Stimulated activated CD4-positive, alpha-beta T cell treated with anti-CD3 and anti-CD28 coated beads, Interleukin-2, amount 100 ng/mL, for 4 hours (primary cell): Measurements from ENCODE around the gene USF3.

Experiments
- DNase-seq: peaks from one replicate; pipeline ENCODE4 v3.0.0-alpha.2; 2020; ENCODE audit warnings: low read depth

USF3 gene

DNA sequence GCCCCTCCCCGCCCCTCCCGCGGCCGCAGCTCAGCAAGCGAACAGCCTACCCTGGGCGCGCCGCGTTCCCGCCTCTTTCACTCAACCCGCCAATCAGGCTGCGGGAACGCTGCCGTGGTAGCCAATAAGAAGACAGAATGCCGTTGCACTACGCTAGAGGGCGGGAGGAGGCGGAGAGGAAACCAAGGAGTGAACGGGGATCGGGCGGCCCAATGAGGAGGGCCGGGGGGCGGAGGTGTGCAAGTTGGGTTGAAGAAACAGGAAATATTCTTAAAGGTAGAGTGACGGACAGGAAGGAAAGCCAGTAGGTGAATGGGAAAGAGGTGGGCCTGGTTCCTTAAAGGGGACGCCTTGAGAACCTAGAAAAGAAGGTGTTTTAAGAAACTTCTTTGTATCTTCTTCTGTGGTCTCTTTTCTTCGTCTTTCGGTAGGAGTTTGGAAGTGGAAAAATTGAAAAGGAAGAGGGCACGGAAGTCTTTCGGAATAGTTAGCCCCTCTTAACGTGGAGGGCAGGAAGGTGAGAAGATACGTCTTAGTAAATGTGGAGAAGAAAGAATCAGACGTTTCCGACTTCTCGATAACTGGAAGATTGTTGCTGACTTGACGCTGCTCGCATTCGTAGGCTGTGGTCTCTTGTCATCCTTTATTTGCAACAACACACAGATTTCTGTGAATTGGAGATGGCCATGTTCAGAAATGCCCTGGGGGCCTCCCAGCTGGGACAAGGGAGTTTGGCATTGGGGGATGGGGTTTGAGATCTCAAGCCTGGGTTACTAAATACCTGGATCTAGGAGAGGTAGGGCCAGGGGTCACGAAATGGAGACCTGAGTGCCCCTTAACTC lies 437 bp upstream of the USF3 start:
- peak; percentile 99 for DNase-seq

DNA sequence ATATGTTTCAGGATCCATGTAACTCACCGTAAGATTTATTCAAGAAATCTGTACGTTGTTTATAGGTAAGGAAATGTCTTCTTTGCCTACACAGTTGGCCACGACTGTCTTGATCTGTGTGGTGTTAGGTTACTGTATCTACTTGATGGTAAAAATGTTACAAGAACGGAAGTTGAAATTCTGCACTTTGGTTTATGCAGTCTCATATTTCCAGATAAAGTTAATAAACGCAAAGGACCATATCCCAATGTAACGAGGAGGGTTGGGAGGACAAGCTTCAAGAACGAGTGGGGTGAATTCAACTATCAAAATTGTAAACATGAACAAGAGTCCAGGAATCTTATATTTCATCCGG lies 1.0 kb downstream of the USF3 start:
- DNase-seq = no peak

DNA sequence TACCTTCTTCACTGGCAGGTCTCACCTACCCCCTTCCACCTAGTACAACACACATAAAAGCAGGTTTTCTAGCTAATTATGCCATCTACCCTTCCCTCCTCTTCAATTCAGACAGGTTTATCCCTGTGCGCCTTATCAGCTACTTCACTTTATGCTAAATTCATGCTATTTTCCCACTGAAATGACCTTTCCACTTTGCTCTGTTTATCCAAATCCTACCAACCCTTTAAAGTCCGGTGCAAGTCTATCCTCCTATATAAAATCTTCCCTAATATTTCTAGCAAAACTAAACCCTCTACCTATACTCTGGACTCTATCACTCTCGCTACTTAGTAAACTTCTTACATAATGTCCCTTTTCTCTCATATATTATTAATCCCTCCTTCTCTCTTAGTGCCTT lies 6.0 kb downstream of the USF3 start:
- no peak for DNase-seq

DNA sequence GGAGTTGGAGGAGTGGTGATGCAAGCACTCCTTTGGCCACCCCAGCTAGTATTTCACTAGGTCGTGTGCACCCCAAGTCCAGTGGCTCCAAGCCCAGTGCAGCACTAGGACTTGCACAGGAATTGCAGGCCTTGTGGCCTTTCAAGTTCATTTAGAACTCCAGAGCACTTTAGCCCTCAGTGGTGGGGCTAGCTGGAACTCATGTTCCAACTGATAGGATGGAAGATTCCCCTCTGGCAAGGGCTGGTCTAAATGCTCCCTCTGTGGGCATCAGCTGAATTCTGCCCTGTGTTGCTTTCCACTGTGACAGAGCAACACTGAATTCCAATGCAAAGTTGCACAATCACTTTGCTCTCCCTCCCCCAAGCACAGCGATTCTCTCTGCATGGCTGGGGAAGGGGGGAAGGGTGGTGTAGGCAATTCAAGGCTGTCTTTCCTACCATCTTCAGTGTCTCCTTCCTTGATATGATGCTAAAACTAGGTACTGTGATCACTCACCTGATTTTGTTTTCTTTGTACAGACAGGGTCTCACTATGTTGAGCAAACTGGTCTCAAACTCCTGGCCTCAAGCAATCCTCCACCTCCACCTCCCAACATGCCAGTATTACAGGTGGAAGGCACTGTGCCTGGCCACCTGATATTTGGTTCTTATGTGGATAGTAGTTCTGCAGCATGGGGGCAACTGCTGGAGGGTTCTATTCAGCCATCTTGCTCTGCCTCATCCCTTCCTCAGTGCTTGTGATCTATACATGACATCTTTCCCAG lies 10.3 kb downstream of the USF3 start:
- DNase-seq = no peak

DNA sequence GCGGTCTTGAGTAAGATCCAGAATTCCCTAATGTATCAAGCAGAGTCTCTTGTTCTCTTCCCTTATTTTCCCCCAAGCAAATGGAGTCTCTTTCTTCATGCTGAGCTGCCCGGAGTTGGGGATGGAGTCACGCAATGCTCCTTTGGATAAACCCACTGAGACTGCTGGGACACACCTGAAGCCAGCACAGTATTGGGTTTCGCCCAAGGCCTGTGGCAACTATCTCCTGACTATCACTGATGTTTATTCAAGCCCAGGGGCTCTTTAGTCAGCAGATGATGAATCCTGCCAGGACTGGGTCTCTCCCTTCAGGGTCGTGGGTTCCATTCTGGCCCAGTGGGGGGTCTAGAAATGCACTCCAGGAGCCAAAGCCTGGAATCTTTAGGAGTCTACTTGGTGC lies 11.3 kb downstream of the USF3 start:
- no peak for DNase-seq

DNA sequence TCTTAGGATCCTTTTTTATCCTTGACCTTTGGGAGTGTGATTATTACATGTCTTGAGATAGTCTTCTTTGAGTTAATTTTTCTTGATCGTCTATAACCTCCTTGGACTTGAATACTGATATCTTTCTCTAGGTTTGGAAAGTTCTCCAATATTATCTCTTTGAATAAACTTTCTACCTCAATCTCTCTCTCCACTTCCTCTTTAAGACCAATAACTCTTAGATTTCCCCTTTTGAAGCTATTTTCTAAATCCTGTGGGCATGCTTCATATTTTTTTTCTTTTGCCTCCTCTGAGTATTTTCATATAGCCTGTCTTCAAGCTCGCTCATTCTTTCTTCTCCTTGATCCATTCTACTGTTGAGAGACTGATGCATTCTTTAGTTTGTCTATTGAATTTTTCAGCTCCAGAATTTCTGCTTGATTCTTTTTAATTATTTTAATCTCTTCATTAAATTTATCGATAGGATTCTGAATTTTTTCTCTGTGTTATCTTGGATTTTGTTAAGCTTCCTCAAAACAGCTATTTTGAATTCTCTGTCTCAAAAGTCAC lies 12.1 kb downstream of the USF3 start:
- DNase-seq = no peak

DNA sequence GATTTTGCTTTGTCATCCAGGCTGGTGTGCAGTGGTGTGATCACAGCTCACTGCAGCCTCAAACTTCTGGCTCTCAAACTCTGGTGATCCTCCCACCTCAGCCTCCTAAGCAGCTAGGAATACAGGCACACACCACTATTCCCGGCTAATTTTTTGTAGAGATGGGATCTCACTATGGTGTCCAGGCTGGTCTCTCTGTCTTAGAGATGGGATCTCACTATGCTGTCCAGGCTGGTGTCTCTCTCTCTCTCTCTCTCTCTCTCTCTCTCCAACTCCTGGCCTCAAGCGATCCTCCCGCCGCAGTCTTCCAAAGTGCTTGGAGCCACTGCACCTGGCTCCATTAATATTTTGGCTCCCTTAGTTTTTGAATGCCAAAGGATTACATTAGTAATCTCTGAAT lies 17.7 kb downstream of the USF3 start:
- no peak for DNase-seq

DNA sequence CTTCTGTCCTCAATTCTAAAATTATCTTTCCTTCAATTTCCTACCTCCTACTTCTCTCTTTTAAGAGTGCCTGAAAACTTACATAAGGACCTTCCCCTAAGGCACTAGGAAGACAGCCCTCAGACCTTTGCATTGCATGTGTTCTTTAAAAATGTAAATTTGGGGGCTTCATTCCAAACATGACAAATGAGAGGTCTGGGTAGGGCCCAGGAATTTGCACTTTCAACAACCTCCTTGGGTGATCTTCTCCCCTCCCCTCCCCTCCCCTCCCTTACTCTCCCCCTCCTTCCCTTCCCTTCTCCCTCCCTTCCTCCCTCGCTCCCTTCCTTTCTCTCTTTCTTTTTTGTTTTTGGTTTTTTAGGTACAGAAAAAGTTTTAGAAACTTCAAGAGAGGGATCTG lies 18.7 kb downstream of the USF3 start:
- no peak for DNase-seq

DNA sequence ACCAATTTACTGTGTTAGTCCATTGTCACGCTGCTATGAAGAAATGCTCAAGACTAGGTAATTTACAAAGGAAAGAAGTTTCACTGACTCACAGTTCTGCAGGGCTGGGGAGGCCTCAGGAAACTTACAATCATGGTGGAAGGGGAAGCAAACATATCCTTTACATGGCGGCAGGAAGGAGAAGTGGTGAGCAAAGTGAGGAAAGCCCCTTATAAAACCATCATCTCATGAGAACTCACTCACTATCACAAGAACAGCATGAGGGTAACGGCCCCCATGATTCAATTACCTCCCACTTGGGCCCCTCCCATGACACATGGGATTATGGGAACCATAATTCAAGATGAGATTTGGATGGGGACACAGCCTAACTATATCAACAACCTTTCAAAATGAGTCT lies 20.2 kb downstream of the USF3 start:
- no peak for DNase-seq

DNA sequence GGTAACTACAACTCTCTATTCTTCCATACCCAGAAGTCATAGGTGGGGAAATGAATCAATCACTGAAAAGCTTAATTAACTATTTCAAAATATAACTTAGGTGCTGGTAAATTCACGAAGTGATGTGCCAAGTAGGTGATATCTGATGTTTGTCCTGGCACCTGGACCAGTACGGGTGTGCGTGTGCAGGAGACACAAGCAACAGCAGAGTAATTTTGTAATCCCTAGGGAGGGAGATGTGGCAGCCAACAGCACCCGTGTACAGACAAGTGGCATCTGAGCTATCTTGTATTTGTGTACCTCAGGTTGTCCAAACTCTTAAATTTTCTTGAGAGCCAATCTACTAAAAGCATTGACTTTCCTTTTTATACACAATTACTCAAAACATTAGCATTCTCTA lies 22.8 kb downstream of the USF3 start:
- no peak for DNase-seq

DNA sequence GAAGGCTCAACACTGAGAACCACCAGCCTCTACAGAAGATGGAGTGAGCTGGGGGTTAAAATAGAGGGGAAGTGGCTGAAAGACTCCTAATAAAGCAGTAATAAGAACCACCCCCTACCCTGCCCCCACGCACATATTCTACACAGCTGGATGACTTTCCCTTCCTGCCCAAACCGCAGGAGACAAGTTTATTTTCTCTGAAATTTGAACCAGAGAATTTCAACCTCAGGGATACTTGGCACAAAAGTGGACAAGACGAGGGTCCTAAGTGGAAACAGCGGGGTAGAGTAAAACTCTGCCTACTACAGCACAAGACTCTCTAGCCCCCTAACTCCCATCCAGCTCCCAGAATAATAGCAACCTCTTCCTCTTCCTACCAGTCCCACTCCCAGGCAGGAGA lies 28.4 kb downstream of the USF3 start:
- DNase-seq = no peak

DNA sequence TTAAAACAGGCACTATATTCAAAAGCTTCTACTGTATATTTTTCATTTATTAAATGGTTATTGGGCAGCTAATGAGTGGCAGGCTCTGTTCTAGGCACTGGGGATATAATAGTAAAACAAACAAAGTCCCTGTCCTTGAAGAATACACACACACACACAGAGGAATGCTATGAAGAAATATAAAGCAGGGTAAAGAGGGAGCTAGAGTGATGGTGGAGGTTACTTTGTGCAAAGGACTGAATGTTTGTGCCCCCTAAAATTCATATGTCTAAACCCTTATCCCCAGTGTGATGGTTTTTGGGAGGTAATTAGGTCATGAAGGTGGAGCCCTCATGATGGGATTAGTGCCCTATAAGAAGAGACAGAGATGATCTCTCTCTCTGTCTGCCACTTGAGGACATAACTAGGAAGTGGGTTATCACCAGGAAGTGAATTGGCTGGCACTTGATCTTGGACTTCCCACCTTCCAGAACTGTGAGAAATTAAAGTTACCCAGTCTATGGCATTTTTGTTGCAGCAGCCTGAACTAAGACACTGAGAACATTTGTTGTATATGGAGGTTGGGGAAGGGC lies 31.8 kb downstream of the USF3 start:
- no peak for DNase-seq

DNA sequence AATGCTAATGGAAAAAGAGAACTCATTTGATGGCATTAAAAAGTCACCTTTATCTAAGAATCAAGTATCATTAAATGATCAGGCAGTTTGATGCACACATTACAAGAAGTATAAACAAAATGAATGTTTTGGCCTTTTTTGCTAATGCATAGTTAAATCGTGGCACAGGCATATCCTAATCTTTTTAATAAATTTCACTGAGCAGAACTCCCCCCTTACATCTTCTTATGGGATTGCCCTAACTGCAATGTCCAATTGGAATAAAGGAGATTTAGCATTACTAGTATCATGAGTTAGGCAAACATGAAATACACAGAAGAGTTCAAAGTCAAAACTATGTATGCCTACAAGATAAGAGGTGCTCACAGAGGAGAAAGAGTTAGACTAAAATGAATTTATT lies 32.7 kb downstream of the USF3 start:
- no peak for DNase-seq

DNA sequence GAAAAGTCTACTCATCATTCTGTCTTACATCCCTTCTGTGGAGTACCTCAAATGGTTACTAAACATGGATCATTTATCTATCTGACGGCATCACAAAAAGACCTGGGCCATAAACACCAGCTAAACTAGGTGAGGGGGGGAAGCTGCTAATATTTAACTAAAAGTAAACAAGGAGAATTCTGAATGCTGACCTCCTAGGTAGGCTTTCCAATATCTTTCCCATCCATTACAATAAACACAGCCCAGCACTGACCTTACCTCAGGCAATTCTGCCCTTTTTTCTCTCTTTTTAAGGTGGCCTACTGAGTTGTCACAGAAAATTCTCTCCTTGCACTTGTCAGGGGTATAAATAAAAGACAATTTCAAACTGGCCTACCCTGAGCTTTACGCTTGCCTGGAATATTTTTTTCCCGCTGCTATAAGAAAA lies 33.1 kb downstream of the USF3 start:
- no peak for DNase-seq

DNA sequence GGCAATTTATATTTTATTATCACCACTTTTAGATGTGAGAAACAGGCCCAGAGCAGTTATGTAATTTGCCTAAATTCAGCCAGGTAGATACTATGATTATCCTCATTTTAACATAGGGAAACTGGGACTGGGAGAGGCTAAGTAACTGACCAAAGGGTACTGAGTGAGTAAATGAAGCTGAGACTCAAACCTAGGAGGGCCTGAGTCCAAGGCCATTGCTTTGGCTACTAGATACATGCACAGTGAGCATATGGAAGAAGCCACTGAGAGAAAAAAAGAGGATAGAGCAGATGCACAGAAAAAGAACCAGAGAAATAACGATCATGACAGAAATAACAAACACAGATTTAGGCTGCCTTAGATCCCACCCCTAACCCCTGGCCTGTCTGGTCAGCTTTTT lies 33.6 kb downstream of the USF3 start:
- no peak for DNase-seq

DNA sequence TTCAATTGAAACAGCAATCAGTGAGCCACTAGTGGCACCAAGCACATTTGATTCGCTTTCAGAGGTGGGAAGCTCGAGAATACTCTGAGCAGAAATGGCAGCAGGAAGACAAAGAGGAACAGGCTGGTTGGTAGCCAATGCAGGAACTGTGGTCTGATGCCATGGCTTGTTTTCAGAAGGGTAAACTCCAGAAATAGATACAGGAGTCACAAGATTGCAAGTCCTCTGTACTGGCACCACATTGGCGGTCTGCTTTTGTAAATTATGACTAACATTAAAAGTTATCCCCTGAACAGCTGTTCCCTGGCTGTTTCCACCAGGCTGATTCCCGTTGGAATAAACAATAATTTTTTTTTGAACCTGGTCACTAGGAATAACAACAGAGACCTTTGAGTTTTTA lies 35.5 kb downstream of the USF3 start:
- DNase-seq = no peak

DNA sequence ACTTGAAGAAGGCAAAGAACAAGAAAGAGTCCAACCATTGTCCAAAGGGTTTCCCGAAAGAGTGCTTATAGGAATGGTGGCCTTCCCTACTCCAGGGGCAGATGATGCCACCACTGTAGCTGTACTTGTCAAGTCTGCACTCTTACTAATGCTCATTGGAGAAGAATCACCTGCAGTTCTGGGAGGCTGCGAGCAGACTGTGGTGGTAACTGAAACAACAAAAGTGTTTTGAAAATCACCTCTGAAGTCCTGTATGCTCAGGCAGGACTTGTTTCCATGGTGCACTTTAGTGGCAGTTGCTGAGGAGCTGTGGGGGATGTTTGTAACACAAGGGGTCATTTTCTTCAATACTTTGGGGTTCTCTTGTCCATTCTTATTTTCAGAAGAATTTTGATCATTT lies 36.0 kb downstream of the USF3 start:
- DNase-seq = no peak

DNA sequence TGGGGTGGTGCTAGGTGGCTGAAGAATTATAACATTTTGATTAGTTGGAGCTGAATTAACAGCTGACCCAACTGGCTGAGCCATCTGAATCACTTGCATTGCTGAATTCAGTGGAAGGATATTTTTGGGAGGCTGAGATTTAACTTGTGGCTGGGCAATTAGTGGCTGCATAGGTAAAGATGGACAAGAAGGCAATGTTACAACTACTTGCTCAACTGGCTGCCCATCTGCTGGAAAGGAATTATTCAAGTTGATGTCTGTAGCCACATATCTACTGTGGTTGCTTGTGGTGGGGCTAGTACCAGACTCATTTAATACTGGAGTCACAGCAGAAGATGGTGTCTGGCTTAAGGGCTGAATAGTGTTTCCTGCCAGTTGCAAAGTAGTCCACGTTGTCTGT lies 36.4 kb downstream of the USF3 start:
- DNase-seq = no peak

DNA sequence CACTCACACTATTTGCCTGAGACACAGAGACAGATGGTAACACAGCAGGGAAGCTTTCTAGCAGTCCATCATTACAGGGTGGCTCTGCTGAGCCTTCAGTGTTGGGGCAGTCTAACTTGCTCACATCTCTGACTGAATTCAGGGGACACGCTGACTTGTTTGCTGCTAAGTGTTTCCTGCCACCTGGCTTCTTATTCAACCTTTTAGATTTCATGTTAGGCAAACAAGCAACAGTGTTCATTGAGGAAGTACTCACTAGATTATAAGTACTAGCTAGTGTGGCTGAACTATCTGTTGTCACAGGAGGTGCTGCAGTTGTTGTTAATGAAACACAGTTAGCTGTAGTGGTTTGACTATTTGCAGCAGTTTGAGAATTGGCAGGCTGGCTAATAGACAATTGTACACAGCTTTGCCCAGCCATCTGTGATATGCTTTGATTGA lies 37.3 kb downstream of the USF3 start:
- no peak for DNase-seq

DNA sequence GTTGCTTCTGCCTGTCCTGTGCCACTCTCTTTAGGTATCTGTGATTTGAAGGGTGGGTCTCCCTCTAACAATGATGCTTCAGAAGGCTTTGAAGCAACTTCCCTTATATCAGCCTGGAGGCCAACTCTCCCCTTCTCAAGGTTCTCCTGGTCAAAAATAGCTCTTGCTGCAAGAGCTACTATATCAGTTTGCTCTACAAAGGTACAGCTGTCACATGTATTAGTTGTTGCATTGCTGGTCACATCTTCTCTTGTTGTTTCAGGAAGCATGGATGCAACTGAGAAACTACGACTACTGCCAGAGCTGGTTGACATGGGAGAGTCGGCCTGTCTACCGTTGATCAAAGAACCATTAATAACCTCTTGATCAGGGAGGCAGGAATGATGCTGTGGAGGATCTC lies 38.3 kb downstream of the USF3 start:
- no peak for DNase-seq

DNA sequence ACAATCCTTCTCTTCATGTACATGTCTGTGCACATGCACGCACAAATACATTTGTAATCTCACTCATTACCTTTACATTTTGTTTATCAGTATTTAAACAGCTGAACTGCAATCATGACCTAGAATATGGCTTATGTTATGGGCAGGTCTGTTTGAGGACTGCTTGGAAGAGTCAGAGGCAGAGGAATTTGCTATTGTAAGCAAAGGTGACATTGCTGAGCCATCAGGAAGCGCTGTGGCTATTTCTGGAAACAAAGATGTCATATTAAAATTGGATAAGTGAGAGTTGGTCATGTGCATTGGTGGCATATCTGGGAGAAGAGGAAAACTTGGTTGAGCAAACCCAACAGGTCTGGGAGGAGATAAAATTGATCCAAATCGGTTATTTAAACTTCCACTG lies 41.6 kb downstream of the USF3 start:
- no peak for DNase-seq

DNA sequence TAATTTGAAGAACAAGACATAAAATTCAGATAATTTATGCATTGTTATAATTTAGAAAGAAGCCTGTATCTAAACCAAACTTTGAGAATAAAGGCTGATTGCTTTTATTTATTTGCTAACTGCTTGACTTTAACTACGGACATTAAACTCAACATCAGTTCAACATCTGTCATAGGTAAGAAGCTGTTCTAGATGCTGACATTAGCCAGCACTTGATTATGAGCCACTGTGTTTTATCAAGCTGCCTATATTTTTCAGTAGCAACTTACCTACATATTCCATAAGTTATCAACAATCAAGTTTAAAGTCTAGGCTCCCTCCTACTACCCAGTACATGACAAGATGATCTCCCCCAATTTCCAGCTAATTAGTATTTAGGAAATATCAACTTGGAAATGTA lies 42.1 kb downstream of the USF3 start:
- DNase-seq = no peak
